Neural progenitor cell (in vitro differentiated cells): ENCODE results near the gene PCGF5. TPM values are rescaled to one million over a fixed set of nuclear protein-coding genes. Genes with fewer than 3 reads are reported as not detected.
A peak's percentile ranks its signal among the peaks of the same experiment; 100 is the strongest.
"Not testable (repeated sequence)": the region's sequence is repeated elsewhere in the genome, so short reads cannot be mapped to it uniquely, and the experiment has no call there.

Experiments
- DNase-seq: peaks from one replicate; pipeline ENCODE4 v3.0.0-alpha.2; 2016; ENCODE audit warnings: low spot score
- H2AFZ ChIP-seq: fragments of 200-600 bp; sonication (generic); replicated peaks from 2 replicates; pipeline ENCODE4 v1.6.1; 2016; ENCODE audit warnings: antibody characterized with exemption
- H3F3A ChIP-seq: fragments of 200-600 bp; sonication (generic); 2 replicates; pipeline ENCODE4 v1.6.1; 2016; ENCODE audit warnings: antibody characterized with exemption, low read depth
- H3K27ac ChIP-seq: fragments of 200-600 bp; sonication (generic); 2 replicates; pipeline ENCODE4 v1.5.1; 2016; ENCODE audit warnings: mild to moderate bottlenecking
- H3K27me3 ChIP-seq: fragments of 200-600 bp; sonication (generic); 2 replicates; pipeline ENCODE4 v1.6.1; 2016; ENCODE audit warnings: mild to moderate bottlenecking, moderate library complexity
- H3K36me3 ChIP-seq: fragments of 200-600 bp; sonication (generic); 2 replicates; pipeline ENCODE4 v1.5.1; 2016
- H3K4me1 ChIP-seq: fragments of 200-600 bp; sonication (generic); 2 replicates; pipeline ENCODE4 v1.6.1; 2016; ENCODE audit warnings: mixed run types
- H3K4me2 ChIP-seq: fragments of 200-600 bp; sonication (generic); 2 replicates; pipeline ENCODE4 v1.6.1; 2016
- H3K4me3 ChIP-seq: fragments of 200-600 bp; sonication (generic); 2 replicates; pipeline ENCODE4 v1.5.1; 2016
- H3K79me2 ChIP-seq: fragments of 200-600 bp; sonication (generic); 2 replicates; pipeline ENCODE4 v1.6.1; 2016; ENCODE audit warnings: low read depth
- H3K9ac ChIP-seq: fragments of 200-600 bp; sonication (generic); 2 replicates; pipeline ENCODE4 v1.6.1; 2016
- H3K9me3 ChIP-seq: fragments of 200-600 bp; sonication (generic); 2 replicates; pipeline ENCODE4 v1.5.1; 2016; ENCODE audit warnings: low read depth
- H4K20me1 ChIP-seq: fragments of 200-600 bp; sonication (generic); 2 replicates; pipeline ENCODE4 v1.6.1; 2016; ENCODE audit warnings: low read depth
- H3K27ac Mint-ChIP-seq: 3 replicates; pipeline ENCODE4 v1.8.0; 2021; ENCODE audit warnings: mixed read lengths
- H3K27me3 Mint-ChIP-seq: 2 replicates; pipeline ENCODE4 v1.8.0; 2022; ENCODE audit warnings: low read depth, mild to moderate bottlenecking, inconsistent platforms, moderate library complexity, mixed read lengths; ENCODE audit not compliant: insufficient read depth
- H3K36me3 Mint-ChIP-seq: 3 replicates; pipeline ENCODE4 v1.8.0; 2021; ENCODE audit warnings: mixed read lengths
- H3K4me1 Mint-ChIP-seq: 3 replicates; pipeline ENCODE4 v1.8.0; 2021; ENCODE audit warnings: mixed read lengths
- H3K4me3 Mint-ChIP-seq: 3 replicates; pipeline ENCODE4 v1.8.0; 2021; ENCODE audit warnings: mild to moderate bottlenecking, moderate library complexity, mixed read lengths
- H3K9me3 Mint-ChIP-seq: 3 replicates; pipeline ENCODE4 v1.8.0; 2020; ENCODE audit warnings: mixed read lengths
- CTCF ChIP-seq: fragments of 200-600 bp; sonication (generic); IDR thresholded peaks from 2 replicates; pipeline ENCODE4 v1.5.1; 2017; ENCODE audit warnings: antibody characterized with exemption, mild to moderate bottlenecking
- EZH2 ChIP-seq: fragments of 200-600 bp; sonication (generic); IDR thresholded peaks from 2 replicates; pipeline ENCODE4 v1.6.1; 2017; ENCODE audit warnings: antibody characterized with exemption, mild to moderate bottlenecking, moderate library complexity
- EZH2phosphoT487 ChIP-seq: fragments of 200-600 bp; sonication (generic); IDR thresholded peaks from 2 replicates; pipeline ENCODE4 v1.6.1; 2017; ENCODE audit warnings: antibody characterized with exemption
- total RNA-seq: library from RNA; depleted of rRNA; stranded (reverse); fragments of >200 nt; gene quantifications from 2 replicates; pipeline ENCODE4 v1.2.3, GENCODE V29; 2015; ENCODE audit warnings: low replicate concordance

Gene PCGF5
- total RNA-seq, 1 donor from 2014 or later: 6.1 TPM

GRCh38 chr10:91296471-91296870 lies 76.0 kb downstream of the PCGF5 start:
- peaks cover 11% of the 10 kb centered on the region for H3K4me1 Mint-ChIP-seq
- no peaks in the 10 kb centered on the region for H3K9me3 Mint-ChIP-seq
- H3K9me3 ChIP-seq: no peaks in the 10 kb centered on the region
- H3K79me2 ChIP-seq: no peaks in the 10 kb centered on the region
- no peaks in the 10 kb centered on the region for H3K36me3 ChIP-seq
- peak; percentile 36 for DNase-seq
- H3K4me3 Mint-ChIP-seq: no peak overlapping the region
- H3K4me1 ChIP-seq: peaks cover 10% of the 10 kb centered on the region
- no peak overlapping the region for H3K27ac ChIP-seq
- H3K4me2 ChIP-seq: no peak overlapping the region
- no peak overlapping the region for H3K4me3 ChIP-seq
- no peak overlapping the region for H2AFZ ChIP-seq
- H3K27me3 Mint-ChIP-seq: peaks cover 4% of the 10 kb centered on the region
- no peaks in the 10 kb centered on the region for H3K27me3 ChIP-seq
- no peaks in the 10 kb centered on the region for H3K36me3 Mint-ChIP-seq
- H4K20me1 ChIP-seq: no peaks in the 10 kb centered on the region
- H3F3A ChIP-seq: peaks cover 12% of the 10 kb centered on the region
- no peak overlapping the region for H3K9ac ChIP-seq
- no peak overlapping the region for H3K27ac Mint-ChIP-seq
- TF ChIP-seq EZH2phosphoT487 (no peak), EZH2 (no peak), CTCF (peak; percentile 52)

- no peak overlapping the region for H3K27ac ChIP-seq
- Mint-ChIP-seq H3K36me3 (no peaks in the 10 kb centered on the region), H3K9me3 (no peaks in the 10 kb centered on the region), H3K4me3 (peak overlapping the region; percentile 77), H3K27ac (peak overlapping the region; percentile 67), H3K27me3 (peaks cover 4% of the 10 kb centered on the region), H3K4me1 (peaks cover 11% of the 10 kb centered on the region)
- no peaks in the 10 kb centered on the region for H3K79me2 ChIP-seq
- peaks cover 10% of the 10 kb centered on the region for H3K4me1 ChIP-seq
- no peaks in the 10 kb centered on the region for H3K9me3 ChIP-seq
- H3K9ac ChIP-seq: no peak overlapping the region
- no peaks in the 10 kb centered on the region for H4K20me1 ChIP-seq
- DNase-seq: peak; percentile 88
- H3F3A ChIP-seq: peaks cover 12% of the 10 kb centered on the region
- H3K4me2 ChIP-seq: peak overlapping the region; percentile 68
- H3K27me3 ChIP-seq: no peaks in the 10 kb centered on the region
- H2AFZ ChIP-seq: peak overlapping the region; percentile 95
- H3K4me3 ChIP-seq: peak overlapping the region; percentile 34
- TF ChIP-seq EZH2phosphoT487 (no peak), CTCF (peak; percentile 94)
- H3K36me3 ChIP-seq: no peaks in the 10 kb centered on the region
Measured at GRCh38 chr10:91298224-91298871, 77.9 kb downstream of the PCGF5 start.

- H3K79me2 ChIP-seq: no peaks in the 10 kb centered on the region
- no peak for DNase-seq
- TF ChIP-seq CTCF (no peak), EZH2 (no peak), EZH2phosphoT487 (no peak)
- Mint-ChIP-seq H3K27me3 (peaks cover 4% of the 10 kb centered on the region), H3K27ac (no peak overlapping the region), H3K36me3 (no peaks in the 10 kb centered on the region), H3K4me3 (no peak overlapping the region), H3K4me1 (peaks cover 11% of the 10 kb centered on the region), H3K9me3 (no peaks in the 10 kb centered on the region)
- no peaks in the 10 kb centered on the region for H3K27me3 ChIP-seq
- H4K20me1 ChIP-seq: no peaks in the 10 kb centered on the region
- H3F3A ChIP-seq: peaks cover 12% of the 10 kb centered on the region
- no peak overlapping the region for H3K9ac ChIP-seq
- no peaks in the 10 kb centered on the region for H3K9me3 ChIP-seq
- H3K4me3 ChIP-seq: no peak overlapping the region
- peaks cover 10% of the 10 kb centered on the region for H3K4me1 ChIP-seq
- no peaks in the 10 kb centered on the region for H3K36me3 ChIP-seq
- no peak overlapping the region for H3K4me2 ChIP-seq
- no peak overlapping the region for H2AFZ ChIP-seq
- no peak overlapping the region for H3K27ac ChIP-seq
Measured at GRCh38 chr10:91299999-91300575, 79.6 kb downstream of the PCGF5 start.

- peaks cover 12% of the 10 kb centered on the region for H3F3A ChIP-seq
- H3K4me1 Mint-ChIP-seq, H3K27ac ChIP-seq, H3K9me3 Mint-ChIP-seq, H3K27me3 ChIP-seq, H3K4me3 ChIP-seq, H3K36me3 ChIP-seq, H3K9me3 ChIP-seq, DNase-seq, H4K20me1 ChIP-seq, H3K27me3 Mint-ChIP-seq, H3K4me2 ChIP-seq, H3K4me1 ChIP-seq, H3K79me2 ChIP-seq, H3K27ac Mint-ChIP-seq, H3K4me3 Mint-ChIP-seq, H2AFZ ChIP-seq, H3K9ac ChIP-seq, H3K36me3 Mint-ChIP-seq: not testable (repeated sequence)
Measured at GRCh38 chr10:91302946-91303345, 82.5 kb downstream of the PCGF5 start.

- not testable (repeated sequence) for H3K27me3 Mint-ChIP-seq
Measured at GRCh38 chr10:91305979-91306378, 85.5 kb downstream of the PCGF5 start.

More at GRCh38 chr10:91305979-91306378, 85.5 kb downstream of the PCGF5 start:
- H3F3A ChIP-seq, H3K27ac ChIP-seq, H3K36me3 ChIP-seq, H3K9ac ChIP-seq, H3K79me2 ChIP-seq, H2AFZ ChIP-seq, H3K4me1 Mint-ChIP-seq, H3K9me3 Mint-ChIP-seq, H3K27me3 ChIP-seq, H4K20me1 ChIP-seq, H3K4me3 ChIP-seq, H3K27ac Mint-ChIP-seq, DNase-seq, H3K4me2 ChIP-seq, H3K9me3 ChIP-seq, H3K4me1 ChIP-seq, H3K36me3 Mint-ChIP-seq, H3K4me3 Mint-ChIP-seq: not testable (repeated sequence)
